Measurements from ENCODE around the gene PKIG. TPM values are rescaled to one million over a fixed set of nuclear protein-coding genes. Genes with fewer than 3 reads are reported as not detected.

The PKIG gene
- total RNA-seq, 2 experiments from 2014 or later: 31.7 to 46.9 TPM

DNA sequence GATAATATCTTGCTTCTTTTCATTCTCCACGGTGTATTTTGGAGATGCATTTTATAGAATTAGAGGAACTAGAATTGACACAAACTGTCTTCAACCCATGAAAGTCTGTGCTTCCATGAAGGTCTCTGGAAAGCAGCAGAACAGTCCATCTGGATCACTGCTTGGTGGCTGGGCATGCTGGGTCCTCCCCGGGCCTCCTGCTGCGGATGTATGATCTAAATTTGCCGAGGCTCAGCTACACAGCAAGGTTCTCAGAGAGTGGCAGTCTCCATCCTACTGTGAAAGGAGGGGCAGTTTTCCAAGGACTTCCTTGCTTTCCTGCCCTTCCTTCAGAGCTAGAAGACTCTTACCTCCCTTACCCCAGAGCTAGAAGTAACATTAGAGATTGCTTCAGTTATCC is 15.1 kb downstream of the PKIG start:
- peaks cover 85% of the 10 kb centered on the region for H3K36me3 ChIP-seq (ENCODE audit: insufficient read depth, low read length)
- POLR2A ChIA-PET: interaction anchor here (0.6 to 1.7 kb wide), 7 partner anchors 9 to 1137 kb away, joined by 3 to 9 read pairs (median 6); no protein-coding TSS in a partner anchor
- no peaks in the 10 kb centered on the region for H3K9me2 ChIP-seq (ENCODE audit: insufficient read depth, low read length)
- CTCF ChIA-PET (ENCODE audit: unreplicated experiment): no interaction called here
- H3K27ac ChIP-seq (ENCODE audit: low read depth, low read length, poor library complexity, severe bottlenecking): peak overlapping the region; percentile 31
- no peak overlapping the region for H2AFZ ChIP-seq (ENCODE audit: low read length)
- H3K4me1 ChIP-seq (ENCODE audit: insufficient read depth, low read length, poor library complexity, severe bottlenecking): peaks cover 73% of the 10 kb centered on the region
- no TSS peak for BruUV-seq (replicated peaks)
- intact Hi-C loops (cut with micrococcal nuclease; ENCODE audit: unreplicated experiment): no loop called here
- H3K79me2 ChIP-seq (ENCODE audit: insufficient read depth, low read depth, low read length): peaks cover 56% of the 10 kb centered on the region; the same call in 1 of the 2 replicates
- no peak for TF ChIP-seq CTCF (conservative IDR thresholded peaks at IDR 0.05; ENCODE audit: low read length)
- TF ChIP-seq EZH2phosphoT487 (IDR thresholded peaks at IDR 0.05; ENCODE audit: borderline replicate concordance, low read depth, low read length): no peak
- DNase-seq (ENCODE audit: low spot score): no peak
- H3K9me3 ChIP-seq (ENCODE audit: low read length): no peaks in the 10 kb centered on the region
- H3K4me3 ChIP-seq (ENCODE audit: low read depth, low read length, poor library complexity, severe bottlenecking): no peak overlapping the region
- H4K20me1 ChIP-seq (ENCODE audit: insufficient read depth, low read length): no peaks in the 10 kb centered on the region
- peak overlapping the region; percentile 58 for H3K4me2 ChIP-seq (ENCODE audit: low read length)

- ChIA-PET CTCF (ENCODE audit: unreplicated experiment) (no interaction called here), POLR2A (interaction anchor here (0.6 to 1.7 kb wide), 8 partner anchors 9 to 1137 kb away, joined by 3 to 12 read pairs (median 6); partner anchors contain the start of gene TTPAL)
- intact Hi-C loops (cut with micrococcal nuclease; ENCODE audit: unreplicated experiment): no loop called here
- H3K4me2 ChIP-seq (ENCODE audit: low read length): peak overlapping the region; percentile 58
- no peak overlapping the region; the same call in 1 of the 2 replicates for H2AFZ ChIP-seq (ENCODE audit: low read length)
- peak overlapping the region; percentile 4 for H3K4me3 ChIP-seq (ENCODE audit: low read depth, low read length, poor library complexity, severe bottlenecking)
- TF ChIP-seq EZH2phosphoT487 (IDR thresholded peaks at IDR 0.05; ENCODE audit: borderline replicate concordance, low read depth, low read length) (no peak), CTCF (conservative IDR thresholded peaks at IDR 0.05; ENCODE audit: low read length) (no peak)
- H3K36me3 ChIP-seq (ENCODE audit: insufficient read depth, low read length): peaks cover 84% of the 10 kb centered on the region
- H3K9me3 ChIP-seq (ENCODE audit: low read length): no peaks in the 10 kb centered on the region
- H4K20me1 ChIP-seq (ENCODE audit: insufficient read depth, low read length): no peaks in the 10 kb centered on the region
- peak overlapping the region; percentile 31 for H3K27ac ChIP-seq (ENCODE audit: low read depth, low read length, poor library complexity, severe bottlenecking)
- H3K9me2 ChIP-seq (ENCODE audit: insufficient read depth, low read length): no peaks in the 10 kb centered on the region
- H3K79me2 ChIP-seq (ENCODE audit: insufficient read depth, low read depth, low read length): peaks cover 52% of the 10 kb centered on the region; the same call in 1 of the 2 replicates
- BruUV-seq (replicated peaks): no TSS peak
- peaks cover 72% of the 10 kb centered on the region for H3K4me1 ChIP-seq (ENCODE audit: insufficient read depth, low read length, poor library complexity, severe bottlenecking)
- no peak for DNase-seq (ENCODE audit: low spot score)
Measured at GRCh38 chr20:44597930-44598329, 15.6 kb downstream of the PKIG start.

All from OCI-LY7 (cell line).